Iris pigment epithelial cell (primary cell): ENCODE results near the gene LGR6.
"Not testable (repeated sequence)": the region's sequence is repeated elsewhere in the genome, so short reads cannot be mapped to it uniquely, and the experiment has no call there.

Experiments used
- DNase-seq: peaks from one replicate; pipeline ENCODE4 v3.0.0-alpha.2; 2011; ENCODE audit warnings: low read depth

Gene LGR6

GRCh38 chr1:202193614-202194327 lies at the start of gene LGR6:
Gene LGR6 (plus strand): TSS chr1:202193799. CDS start chr1:202193990, 191 bp downstream.
- DNase-seq = no peak

GRCh38 chr1:202144402-202145067 lies 49.1 kb upstream of the LGR6 start, which contains the start of gene ARL8A:
Gene ARL8A (minus strand): TSS chr1:202144737. CDS start chr1:202144572, 165 bp downstream.
- DNase-seq = peak; percentile 45

- DNase-seq = no peak
Measured at GRCh38 chr1:202145068-202145743, 48.4 kb upstream of the LGR6 start.

- DNase-seq = not testable (repeated sequence)
Measured at GRCh38 chr1:202145744-202146140, 47.9 kb upstream of the LGR6 start.

GRCh38 chr1:202146279-202146678 lies 47.3 kb upstream of the LGR6 start:
- DNase-seq = no peak

- DNase-seq = no peak
Measured at GRCh38 chr1:202146993-202147392, 46.6 kb upstream of the LGR6 start.

GRCh38 chr1:202148391-202148790 lies 45.2 kb upstream of the LGR6 start:
- no peak for DNase-seq

GRCh38 chr1:202149566-202149965 lies 44.0 kb upstream of the LGR6 start:
- no peak for DNase-seq

GRCh38 chr1:202150187-202150586 lies 43.4 kb upstream of the LGR6 start:
- no peak for DNase-seq

- DNase-seq = no peak
Measured at GRCh38 chr1:202150602-202151001, 43.0 kb upstream of the LGR6 start.

GRCh38 chr1:202151045-202151444 lies 42.6 kb upstream of the LGR6 start:
- DNase-seq = no peak

GRCh38 chr1:202152399-202152798 lies 41.2 kb upstream of the LGR6 start:
- DNase-seq = no peak

- DNase-seq = no peak
Measured at GRCh38 chr1:202153284-202153683, 40.3 kb upstream of the LGR6 start.

GRCh38 chr1:202154148-202154765 lies 39.3 kb upstream of the LGR6 start:
- DNase-seq = no peak

GRCh38 chr1:202154766-202155477 lies 38.7 kb upstream of the LGR6 start:
- peak; percentile 93 for DNase-seq

- peak; percentile 28 for DNase-seq
Measured at GRCh38 chr1:202155478-202156021, 38.0 kb upstream of the LGR6 start.

- no peak for DNase-seq
Measured at GRCh38 chr1:202156590-202156989, 37.0 kb upstream of the LGR6 start.

- no peak for DNase-seq
Measured at GRCh38 chr1:202157945-202158344, 35.7 kb upstream of the LGR6 start.

- DNase-seq = no peak
Measured at GRCh38 chr1:202158810-202159533, 34.6 kb upstream of the LGR6 start.

- no peak for DNase-seq
Measured at GRCh38 chr1:202159534-202160371, 33.8 kb upstream of the LGR6 start.
